Measurements from ENCODE around the gene ZNF487. TPM values are rescaled to one million over a fixed set of nuclear protein-coding genes. Genes with fewer than 3 reads are reported as not detected.
A peak's percentile ranks its signal among the peaks of the same experiment; 100 is the strongest.

The ZNF487 gene
- total and polyA plus RNA-seq, 2 of the 13 experiments (the other 11 are each of a cell fraction or from before 2014, with no cell fraction given) = 7.4 to 8.8 TPM

DNA sequence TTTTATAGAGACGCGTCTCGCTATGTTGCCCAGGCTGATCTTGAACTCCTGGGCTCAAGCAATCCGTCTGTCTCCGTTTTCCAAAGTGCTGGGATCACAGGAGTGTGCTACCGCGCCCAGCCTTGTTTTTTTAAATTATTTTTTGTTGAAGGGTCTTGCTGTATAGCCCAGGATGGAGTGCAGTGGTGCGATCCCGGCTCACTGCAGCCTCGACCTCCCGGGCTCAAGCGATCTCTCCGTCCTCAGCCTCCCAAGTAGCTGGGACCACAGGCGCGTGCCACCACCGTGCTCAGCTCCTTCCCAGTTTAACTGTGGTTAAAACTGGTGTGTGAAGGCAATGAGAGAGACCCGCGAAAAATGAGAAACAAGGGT is 16.9 kb upstream of the ZNF487 start (continued):
- TF ChIP-seq, protein P1, sequence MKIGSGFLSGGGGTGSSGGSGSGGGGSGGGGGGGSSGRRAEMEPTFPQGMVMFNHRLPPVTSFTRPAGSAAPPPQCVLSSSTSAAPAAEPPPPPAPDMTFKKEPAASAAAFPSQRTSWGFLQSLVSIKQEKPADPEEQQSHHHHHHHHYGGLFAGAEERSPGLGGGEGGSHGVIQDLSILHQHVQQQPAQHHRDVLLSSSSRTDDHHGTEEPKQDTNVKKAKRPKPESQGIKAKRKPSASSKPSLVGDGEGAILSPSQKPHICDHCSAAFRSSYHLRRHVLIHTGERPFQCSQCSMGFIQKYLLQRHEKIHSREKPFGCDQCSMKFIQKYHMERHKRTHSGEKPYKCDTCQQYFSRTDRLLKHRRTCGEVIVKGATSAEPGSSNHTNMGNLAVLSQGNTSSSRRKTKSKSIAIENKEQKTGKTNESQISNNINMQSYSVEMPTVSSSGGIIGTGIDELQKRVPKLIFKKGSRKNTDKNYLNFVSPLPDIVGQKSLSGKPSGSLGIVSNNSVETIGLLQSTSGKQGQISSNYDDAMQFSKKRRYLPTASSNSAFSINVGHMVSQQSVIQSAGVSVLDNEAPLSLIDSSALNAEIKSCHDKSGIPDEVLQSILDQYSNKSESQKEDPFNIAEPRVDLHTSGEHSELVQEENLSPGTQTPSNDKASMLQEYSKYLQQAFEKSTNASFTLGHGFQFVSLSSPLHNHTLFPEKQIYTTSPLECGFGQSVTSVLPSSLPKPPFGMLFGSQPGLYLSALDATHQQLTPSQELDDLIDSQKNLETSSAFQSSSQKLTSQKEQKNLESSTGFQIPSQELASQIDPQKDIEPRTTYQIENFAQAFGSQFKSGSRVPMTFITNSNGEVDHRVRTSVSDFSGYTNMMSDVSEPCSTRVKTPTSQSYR (CRISPR knock-in tag; IDR thresholded peaks at IDR 0.05; ENCODE audit: borderline replicate concordance) = no peak
- TF ChIP-seq, protein P2, sequence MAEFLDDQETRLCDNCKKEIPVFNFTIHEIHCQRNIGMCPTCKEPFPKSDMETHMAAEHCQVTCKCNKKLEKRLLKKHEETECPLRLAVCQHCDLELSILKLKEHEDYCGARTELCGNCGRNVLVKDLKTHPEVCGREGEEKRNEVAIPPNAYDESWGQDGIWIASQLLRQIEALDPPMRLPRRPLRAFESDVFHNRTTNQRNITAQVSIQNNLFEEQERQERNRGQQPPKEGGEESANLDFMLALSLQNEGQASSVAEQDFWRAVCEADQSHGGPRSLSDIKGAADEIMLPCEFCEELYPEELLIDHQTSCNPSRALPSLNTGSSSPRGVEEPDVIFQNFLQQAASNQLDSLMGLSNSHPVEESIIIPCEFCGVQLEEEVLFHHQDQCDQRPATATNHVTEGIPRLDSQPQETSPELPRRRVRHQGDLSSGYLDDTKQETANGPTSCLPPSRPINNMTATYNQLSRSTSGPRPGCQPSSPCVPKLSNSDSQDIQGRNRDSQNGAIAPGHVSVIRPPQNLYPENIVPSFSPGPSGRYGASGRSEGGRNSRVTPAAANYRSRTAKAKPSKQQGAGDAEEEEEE (CRISPR knock-in tag; IDR thresholded peaks at IDR 0.05; ENCODE audit: borderline replicate concordance) = no peak
- TF ChIP-seq, protein P3, sequence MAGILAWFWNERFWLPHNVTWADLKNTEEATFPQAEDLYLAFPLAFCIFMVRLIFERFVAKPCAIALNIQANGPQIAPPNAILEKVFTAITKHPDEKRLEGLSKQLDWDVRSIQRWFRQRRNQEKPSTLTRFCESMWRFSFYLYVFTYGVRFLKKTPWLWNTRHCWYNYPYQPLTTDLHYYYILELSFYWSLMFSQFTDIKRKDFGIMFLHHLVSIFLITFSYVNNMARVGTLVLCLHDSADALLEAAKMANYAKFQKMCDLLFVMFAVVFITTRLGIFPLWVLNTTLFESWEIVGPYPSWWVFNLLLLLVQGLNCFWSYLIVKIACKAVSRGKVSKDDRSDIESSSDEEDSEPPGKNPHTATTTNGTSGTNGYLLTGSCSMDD (CRISPR knock-in tag; IDR thresholded peaks at IDR 0.05) = no peak
- no peak for TF ChIP-seq ZNF296 (CRISPR knock-in tag; conservative IDR thresholded peaks at IDR 0.05)
- TF ChIP-seq ZFP62 (CRISPR knock-in tag; IDR thresholded peaks at IDR 0.05) = no peak
- TF ChIP-seq ZSCAN22 (CRISPR knock-in tag; IDR thresholded peaks at IDR 0.05) = no peak
- TF ChIP-seq PRPF4 (IDR thresholded peaks at IDR 0.05; ENCODE audit: low read depth, low read length, poor library complexity, severe bottlenecking) = peak; percentile 77
- TF ChIP-seq, protein P4, sequence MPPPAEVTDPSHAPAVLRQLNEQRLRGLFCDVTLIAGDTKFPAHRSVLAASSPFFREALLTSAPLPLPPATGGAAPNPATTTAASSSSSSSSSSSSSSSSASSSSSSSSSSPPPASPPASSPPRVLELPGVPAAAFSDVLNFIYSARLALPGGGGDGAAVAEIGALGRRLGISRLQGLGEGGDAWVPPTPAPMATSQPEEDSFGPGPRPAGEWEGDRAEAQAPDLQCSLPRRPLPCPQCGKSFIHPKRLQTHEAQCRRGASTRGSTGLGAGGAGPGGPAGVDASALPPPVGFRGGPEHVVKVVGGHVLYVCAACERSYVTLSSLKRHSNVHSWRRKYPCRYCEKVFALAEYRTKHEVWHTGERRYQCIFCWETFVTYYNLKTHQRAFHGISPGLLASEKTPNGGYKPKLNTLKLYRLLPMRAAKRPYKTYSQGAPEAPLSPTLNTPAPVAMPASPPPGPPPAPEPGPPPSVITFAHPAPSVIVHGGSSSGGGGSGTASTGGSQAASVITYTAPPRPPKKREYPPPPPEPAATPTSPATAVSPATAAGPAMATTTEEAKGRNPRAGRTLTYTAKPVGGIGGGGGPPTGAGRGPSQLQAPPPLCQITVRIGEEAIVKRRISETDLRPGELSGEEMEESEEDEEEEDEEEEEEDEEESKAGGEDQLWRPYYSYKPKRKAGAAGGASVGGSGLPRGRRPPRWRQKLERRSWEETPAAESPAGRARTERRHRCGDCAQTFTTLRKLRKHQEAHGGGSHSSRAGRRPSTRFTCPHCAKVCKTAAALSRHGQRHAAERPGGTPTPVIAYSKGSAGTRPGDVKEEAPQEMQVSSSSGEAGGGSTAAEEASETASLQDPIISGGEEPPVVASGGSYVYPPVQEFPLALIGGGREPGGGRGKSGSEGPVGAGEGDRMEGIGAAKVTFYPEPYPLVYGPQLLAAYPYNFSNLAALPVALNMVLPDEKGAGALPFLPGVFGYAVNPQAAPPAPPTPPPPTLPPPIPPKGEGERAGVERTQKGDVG (CRISPR knock-in tag; IDR thresholded peaks at IDR 0.05; ENCODE audit: borderline replicate concordance) = peak; percentile 46; the same call in 1 of the 2 replicates
- TF ChIP-seq ZNF354B (CRISPR knock-in tag; IDR thresholded peaks at IDR 0.05) = no peak
- no peak for TF ChIP-seq SETDB1 (CRISPR knock-in tag; IDR thresholded peaks at IDR 0.05; ENCODE audit: borderline replicate concordance)
- TF ChIP-seq EP300 (IDR thresholded peaks at IDR 0.05; ENCODE audit: low read depth in 2 of 2, low read length in 2 of 2) = no peak
- TF ChIP-seq EP300 (CRISPR knock-in tag; IDR thresholded peaks at IDR 0.05; ENCODE audit: borderline replicate concordance) = no peak
- no peak for TF ChIP-seq SNRNP70 (IDR thresholded peaks at IDR 0.05; ENCODE audit: low read depth, low read length)
- no peak for TF ChIP-seq GLI4 (CRISPR knock-in tag; IDR thresholded peaks at IDR 0.05; ENCODE audit: borderline replicate concordance)
- TF ChIP-seq ZNF136 (CRISPR knock-in tag; IDR thresholded peaks at IDR 0.05; ENCODE audit: low read depth) = no peak
- TF ChIP-seq, protein P5, sequence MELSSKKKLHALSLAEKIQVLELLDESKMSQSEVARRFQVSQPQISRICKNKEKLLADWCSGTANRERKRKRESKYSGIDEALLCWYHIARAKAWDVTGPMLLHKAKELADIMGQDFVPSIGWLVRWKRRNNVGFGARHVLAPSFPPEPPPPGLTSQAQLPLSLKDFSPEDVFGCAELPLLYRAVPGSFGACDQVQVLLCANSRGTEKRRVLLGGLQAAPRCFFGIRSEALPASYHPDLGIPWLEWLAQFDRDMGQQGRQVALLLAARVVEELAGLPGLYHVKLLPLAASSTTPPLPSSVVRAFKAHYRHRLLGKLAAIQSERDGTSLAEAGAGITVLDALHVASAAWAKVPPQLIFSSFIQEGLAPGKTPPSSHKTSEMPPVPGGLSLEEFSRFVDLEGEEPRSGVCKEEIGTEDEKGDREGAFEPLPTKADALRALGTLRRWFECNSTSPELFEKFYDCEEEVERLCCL (CRISPR knock-in tag; IDR thresholded peaks at IDR 0.05; ENCODE audit: borderline replicate concordance) = 0 out of 2 replicates have a peak, but pooled peaks have one; percentile 5

Data from HepG2 (cell line).